NCI-H446 treated with DMSO at 0.1 percent for 48 hours (cell line): ENCODE results near the gene MGMT.

Experiments used
- DNase-seq: peaks from one replicate; lab custom pipeline; 2025; lab: John Stamatoyannopoulos, UW

The MGMT gene

GRCh38 chr10:129624526-129624925 lies 157.5 kb downstream of the MGMT start:
- no peak for DNase-seq

GRCh38 chr10:129626309-129626708 lies 159.3 kb downstream of the MGMT start:
- no peak for DNase-seq

DNA sequence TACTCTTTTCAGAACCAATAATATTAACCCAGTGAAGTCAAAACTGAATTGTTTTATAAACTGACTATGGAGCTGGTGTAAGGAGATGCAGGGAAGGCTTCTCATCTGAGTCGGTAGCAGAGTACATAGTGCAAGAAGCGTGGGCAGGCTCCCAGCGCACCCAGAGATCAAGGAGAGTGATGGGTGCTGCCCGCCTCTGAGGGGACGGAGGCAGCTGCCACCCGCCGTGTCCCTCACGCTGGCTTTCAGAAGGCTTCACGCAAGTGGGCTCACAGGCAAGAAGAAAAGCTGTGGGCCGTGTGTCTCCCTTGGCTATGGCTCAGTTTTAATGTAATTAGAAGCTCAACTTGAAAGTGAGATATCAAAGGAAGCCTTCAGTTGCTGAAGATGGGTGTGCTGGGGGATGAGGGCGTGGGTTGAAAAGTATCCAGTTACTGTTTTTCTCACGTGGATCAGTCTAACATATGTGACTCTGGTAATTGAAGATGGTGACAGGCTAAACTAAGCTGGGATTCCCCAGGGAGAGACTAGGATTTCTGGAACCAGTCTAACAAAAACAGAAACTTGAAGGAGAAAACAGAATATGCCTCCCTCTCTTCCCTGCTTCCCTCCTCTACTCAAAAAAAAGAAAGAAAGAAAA lies 159.9 kb downstream of the MGMT start:
- no peak for DNase-seq

DNA sequence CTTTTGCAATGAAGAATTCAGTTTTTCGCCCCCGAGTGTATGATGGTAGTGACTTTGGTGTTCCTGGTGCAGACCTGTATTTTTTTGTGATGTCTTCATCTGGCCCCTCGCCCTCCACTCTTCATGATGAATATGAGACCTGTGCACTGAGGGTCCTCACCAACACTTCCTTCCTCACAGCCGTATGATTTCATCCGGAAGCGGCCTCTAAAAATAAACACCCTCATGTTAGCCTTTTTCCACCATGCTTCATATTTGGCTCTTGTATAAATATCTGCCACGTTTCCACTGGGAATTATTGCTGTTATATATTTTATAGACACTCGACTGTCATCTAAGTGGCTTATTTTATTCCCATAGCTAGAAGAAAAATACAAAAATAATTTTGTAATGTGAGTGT lies 160.4 kb downstream of the MGMT start:
- no peak for DNase-seq

DNA sequence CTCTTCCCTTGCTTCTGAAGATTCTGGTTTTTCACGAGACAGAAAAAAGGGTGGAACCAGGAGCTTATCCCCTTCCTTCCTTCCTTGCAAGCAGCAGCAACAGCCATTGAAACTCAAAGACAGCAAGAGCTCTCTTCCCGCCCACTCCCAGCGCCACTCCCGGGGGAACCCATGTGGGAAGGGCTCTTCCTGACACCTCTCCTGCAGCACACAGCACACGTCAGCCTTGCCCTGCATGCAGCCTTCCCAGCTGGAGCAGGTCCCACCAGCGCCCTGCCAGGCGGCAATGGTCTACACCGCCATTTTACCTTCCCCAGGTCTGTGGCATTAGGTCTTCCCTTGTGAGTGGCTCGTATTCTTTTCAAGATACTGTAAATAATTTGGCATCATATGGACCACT lies 161.8 kb downstream of the MGMT start:
- no peak for DNase-seq

DNA sequence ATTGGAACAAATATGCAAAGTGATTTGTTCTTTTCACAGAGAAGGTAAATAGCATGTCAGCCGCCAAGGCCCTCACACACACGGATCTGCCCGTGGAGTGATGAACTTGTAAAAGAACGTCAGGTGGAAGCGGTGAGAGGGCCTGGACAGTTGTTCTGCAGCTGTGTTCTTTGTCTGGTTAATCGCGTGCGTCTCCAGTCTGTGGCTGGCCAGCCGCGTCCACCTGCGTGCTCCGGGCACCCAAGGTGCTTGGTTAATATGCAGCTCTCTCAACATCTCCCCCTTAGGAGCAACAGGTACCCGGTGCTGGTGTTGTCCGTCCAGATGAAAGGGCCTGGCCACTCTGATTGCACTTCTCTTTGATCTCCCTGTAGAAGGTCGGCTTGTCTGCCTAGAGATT lies 162.9 kb downstream of the MGMT start:
- no peak for DNase-seq

GRCh38 chr10:129631006-129631405 lies 164.0 kb downstream of the MGMT start:
- no peak for DNase-seq

- DNase-seq: no peak
Measured at GRCh38 chr10:129631870-129632623, 165.0 kb downstream of the MGMT start.

GRCh38 chr10:129637010-129637409 lies 170.0 kb downstream of the MGMT start:
- DNase-seq: no peak

GRCh38 chr10:129637846-129638245 lies 170.8 kb downstream of the MGMT start:
- DNase-seq: no peak

GRCh38 chr10:129641351-129641750 lies 174.3 kb downstream of the MGMT start:
- no peak for DNase-seq

DNA sequence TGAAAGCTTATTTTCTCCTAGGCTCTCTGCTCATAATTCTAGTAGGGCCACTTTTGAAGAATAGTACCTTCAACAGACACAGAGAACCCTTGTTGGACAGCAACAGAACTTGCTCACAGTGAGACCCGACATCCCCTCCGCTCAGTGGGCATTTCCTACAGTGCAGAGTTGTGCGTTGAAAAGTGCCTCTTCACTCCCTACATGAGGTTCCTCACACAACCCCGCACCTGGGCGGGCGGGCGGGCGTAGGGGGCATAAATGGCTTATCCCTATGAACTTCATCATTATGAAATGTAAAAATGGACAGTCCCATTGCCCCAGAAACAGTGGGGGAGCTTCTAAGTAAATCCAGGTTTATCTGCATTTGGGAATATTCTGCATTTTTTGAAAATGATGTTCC lies 174.9 kb downstream of the MGMT start:
- DNase-seq: no peak

GRCh38 chr10:129642427-129642826 lies 175.4 kb downstream of the MGMT start:
- DNase-seq: no peak

- no peak for DNase-seq
Measured at GRCh38 chr10:129643266-129643665, 176.2 kb downstream of the MGMT start.

GRCh38 chr10:129645487-129645886 lies 178.4 kb downstream of the MGMT start:
- DNase-seq: no peak

GRCh38 chr10:129646973-129647372 lies 179.9 kb downstream of the MGMT start:
- no peak for DNase-seq

DNA sequence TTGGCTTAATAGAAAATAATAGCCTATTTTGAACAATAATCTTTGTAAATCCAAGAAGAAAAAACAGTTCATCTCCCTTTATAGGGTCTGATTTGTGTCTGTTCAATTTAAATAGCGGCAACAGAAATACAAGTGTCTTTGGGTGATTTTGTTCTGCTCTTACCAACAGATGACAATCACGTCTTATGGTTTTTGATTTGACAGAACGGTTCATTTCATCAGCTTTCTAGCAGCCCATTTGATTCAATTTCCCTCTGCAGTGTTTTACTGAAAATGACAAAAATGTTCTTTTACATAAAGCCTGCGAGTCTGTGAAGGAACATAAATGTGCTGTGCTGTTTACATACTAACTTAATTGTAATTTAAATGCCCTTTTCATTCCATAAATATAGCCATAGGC lies 180.5 kb downstream of the MGMT start:
- DNase-seq: no peak

DNA sequence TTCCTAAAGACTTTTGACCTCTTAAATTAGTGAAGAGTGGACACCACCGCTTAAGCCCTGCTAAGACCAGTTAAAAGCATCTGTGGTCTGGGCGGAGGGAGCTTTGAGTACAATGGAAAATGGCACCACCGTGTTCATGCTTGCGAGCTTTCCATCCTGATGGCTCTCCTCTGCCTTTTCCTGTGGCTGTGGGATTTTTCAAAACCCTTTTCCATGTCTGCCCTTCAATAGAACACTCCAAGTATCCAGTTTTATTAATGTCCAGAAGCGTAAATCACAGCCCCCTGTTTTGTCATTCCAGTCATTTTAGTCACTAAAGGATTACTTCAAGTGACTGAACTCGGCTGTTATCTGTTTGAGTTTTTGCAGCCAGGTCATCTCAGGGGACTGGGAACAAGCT lies 181.8 kb downstream of the MGMT start:
- DNase-seq: no peak

GRCh38 chr10:129652021-129652420 lies 185.0 kb downstream of the MGMT start:
- no peak for DNase-seq

DNA sequence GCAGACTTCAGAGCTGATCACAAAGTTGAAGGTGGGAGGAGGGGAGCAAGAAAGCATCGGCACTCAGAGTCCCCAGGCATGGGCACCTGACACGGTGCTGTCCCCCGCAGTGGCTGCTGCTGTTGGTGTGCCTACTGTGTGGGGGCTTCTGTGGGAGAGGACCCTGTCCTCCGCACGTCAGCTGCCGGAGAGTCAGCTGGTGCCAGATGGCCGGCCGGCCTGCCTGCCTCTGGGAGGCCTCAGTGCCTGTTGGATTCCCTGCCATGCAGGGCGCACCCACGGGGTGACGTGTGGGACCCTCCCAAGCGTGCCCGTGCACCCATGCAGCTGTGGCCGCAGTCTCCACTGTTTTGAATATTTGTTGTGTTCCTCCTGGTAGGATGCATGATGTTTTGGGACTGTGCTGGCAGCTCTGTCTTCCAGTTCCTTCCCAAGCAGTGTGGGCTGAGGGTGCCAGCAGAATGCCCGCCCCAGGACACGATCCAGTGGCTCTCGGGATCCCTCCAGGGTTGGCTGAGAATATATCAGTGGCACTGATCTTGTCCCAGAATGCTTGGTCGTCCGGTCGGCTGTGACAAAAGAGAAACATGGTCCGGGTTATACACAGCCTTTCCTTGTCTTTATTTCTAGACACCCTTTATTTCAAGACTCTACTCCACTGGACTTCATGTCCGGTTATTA lies 185.6 kb downstream of the MGMT start:
- DNase-seq: no peak

DNA sequence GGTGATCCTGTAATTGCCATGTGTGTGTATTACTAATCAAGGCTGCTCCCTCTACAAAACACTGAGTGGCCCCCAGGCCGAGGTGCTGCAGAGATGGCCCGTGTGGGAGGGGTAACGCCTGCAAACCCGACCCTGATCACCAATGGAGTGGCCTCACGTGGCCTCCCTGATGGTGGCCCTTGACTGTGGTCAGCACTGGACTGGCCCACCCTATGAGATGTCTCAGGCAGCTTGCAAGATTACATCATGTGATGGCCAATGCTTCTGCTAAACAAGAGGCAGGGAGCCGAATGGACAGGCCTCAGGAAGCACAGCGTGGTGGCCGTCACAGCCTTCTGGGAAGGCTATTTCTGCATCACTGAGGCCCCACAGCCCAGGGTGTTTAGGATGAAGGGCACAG lies 186.4 kb downstream of the MGMT start:
- DNase-seq: no peak

GRCh38 chr10:129653861-129654260 lies 186.8 kb downstream of the MGMT start:
- DNase-seq: no peak

DNA sequence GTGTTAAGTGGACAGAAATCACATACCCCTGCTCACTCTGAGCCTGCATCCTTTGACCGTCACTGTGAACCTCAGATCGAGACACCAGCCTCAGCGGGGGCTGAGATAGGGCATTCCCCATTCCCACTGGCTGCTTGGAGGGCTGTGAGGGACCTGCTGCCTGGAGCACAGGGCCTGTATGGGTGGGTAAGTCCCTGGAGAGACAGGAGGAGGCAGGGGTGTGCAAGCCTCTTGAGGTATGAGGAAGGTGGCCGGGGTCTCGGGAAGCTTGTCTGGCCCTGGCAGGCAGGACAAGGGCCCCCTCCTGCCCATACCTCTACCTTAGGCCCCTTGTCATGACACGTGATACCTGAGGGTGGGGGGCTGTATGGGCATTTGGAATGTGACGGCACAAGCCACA lies 187.4 kb downstream of the MGMT start:
- DNase-seq: no peak
